Stimulated activated naive CD8-positive, alpha-beta T cell treated with anti-CD3 and anti-CD28 coated beads, Interleukin-15, amount 100 ng/mL, for 72 hours (primary cell): Measurements from ENCODE around the gene CCM2.

Experiments used
- ATAC-seq: fragments of 150-1000 bp; cut with Tn5 transposase; 2 replicates; pipeline ENCODE4 v1.10.0; 2021; ENCODE audit warnings: mild to moderate bottlenecking, moderate library complexity
- DNase-seq, 2 donors: peaks; one replicate each; pipeline ENCODE4 v3.0.0; 2021 to 2022
- H3K27ac Mint-ChIP-seq, 2 donors: one replicate each; pipeline ENCODE4 v1.8.0; 2022; ENCODE audit warnings: mild to moderate bottlenecking in 2 of 2, mixed read lengths in 2 of 2, moderate library complexity in 2 of 2
- H3K27me3 Mint-ChIP-seq: one replicate; pipeline ENCODE4 v1.8.0; 2022; ENCODE audit warnings: mixed read lengths
- H3K4me1 Mint-ChIP-seq: one replicate; pipeline ENCODE4 v1.8.0; 2022; ENCODE audit warnings: mild to moderate bottlenecking, mixed read lengths
- H3K4me3 Mint-ChIP-seq, 2 donors: one replicate each; pipeline ENCODE4 v1.8.0; 2022; ENCODE audit warnings: mild to moderate bottlenecking in 2 of 2, mixed read lengths in 2 of 2, moderate library complexity in 1 of 2
- H3K9me3 Mint-ChIP-seq, 2 donors: one replicate each; pipeline ENCODE4 v1.8.0; 2022; ENCODE audit warnings: mixed read lengths in 2 of 2

CCM2 gene

DNA sequence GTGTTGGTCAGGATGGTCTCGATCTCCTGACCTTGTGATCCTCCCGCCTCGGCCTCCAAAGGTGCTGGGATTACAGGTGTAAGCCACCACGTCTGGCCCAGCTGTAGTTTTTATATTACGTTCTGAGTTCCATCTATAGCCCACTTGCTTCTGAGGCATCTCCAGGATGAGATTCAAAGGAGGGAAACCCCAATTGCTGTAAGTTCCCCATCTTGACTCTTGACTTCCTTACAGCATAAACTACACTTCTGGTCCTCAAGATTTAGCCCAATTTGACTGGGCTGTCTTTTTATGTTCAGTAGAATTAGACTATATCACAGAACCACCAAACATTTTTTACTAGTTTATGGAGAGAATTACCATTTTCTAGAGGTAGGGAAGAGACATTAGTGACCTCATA is 44.3 kb downstream of the CCM2 start:
- Mint-ChIP-seq H3K9me3 (no peaks in the 10 kb centered on the region), H3K27me3 (no peaks in the 10 kb centered on the region), H3K27ac (peak overlapping the region in 1 of 2 donors; percentile 87), H3K4me3 (no peak overlapping the region), H3K4me1 (peaks cover 48% of the 10 kb centered on the region)
- ATAC-seq (no peak), DNase-seq (no peak)

DNA sequence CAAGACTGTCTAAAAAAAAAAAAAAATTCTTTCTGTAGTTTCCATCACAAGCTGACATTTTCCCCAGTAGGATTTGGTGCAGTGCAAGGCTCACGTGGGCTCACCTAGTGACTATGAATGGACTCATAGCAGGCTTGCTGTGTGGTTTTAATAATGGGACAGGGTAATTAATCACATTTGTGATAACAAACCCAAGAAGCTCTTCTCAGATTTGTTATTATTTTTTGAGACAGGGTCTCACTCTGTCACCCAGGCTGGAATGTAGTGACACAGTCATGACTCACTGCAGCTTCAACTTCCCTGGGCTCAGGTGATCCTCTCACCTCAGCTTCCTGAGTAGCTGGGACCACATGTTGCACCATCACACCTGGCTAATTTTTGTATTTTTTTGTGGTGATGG is 48.7 kb downstream of the CCM2 start:
- Mint-ChIP-seq H3K4me1 (peaks cover 45% of the 10 kb centered on the region), H3K4me3 (no peak overlapping the region), H3K9me3 (no peaks in the 10 kb centered on the region), H3K27me3 (no peaks in the 10 kb centered on the region), H3K27ac (no peak overlapping the region)
- ATAC-seq: peak; percentile 37
- no peak for DNase-seq

DNA sequence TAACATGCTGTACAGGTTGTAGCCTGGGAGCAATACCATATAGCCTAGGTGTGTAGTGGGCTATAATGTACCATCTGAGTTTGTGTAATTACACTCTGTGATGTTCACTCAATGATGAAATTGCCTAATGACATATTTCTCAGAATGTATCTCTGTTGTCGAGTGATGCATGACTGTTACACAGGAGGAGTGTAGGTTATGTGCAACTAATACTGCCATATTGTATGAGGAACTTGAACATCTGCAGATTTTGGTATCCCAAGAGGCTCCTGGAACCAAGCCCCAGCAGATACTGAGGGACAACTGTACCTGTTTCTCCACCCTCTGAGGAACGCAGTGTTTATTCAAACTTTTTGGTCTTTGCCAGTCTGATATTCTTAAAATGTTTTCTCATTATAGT is 50.2 kb downstream of the CCM2 start:
- H3K9me3 Mint-ChIP-seq: no peaks in the 10 kb centered on the region
- H3K27ac Mint-ChIP-seq: no peak overlapping the region
- DNase-seq (no peak), ATAC-seq (no peak)
- no peak overlapping the region for H3K4me3 Mint-ChIP-seq
- H3K27me3 Mint-ChIP-seq: no peaks in the 10 kb centered on the region
- H3K4me1 Mint-ChIP-seq: peaks cover 53% of the 10 kb centered on the region

DNA sequence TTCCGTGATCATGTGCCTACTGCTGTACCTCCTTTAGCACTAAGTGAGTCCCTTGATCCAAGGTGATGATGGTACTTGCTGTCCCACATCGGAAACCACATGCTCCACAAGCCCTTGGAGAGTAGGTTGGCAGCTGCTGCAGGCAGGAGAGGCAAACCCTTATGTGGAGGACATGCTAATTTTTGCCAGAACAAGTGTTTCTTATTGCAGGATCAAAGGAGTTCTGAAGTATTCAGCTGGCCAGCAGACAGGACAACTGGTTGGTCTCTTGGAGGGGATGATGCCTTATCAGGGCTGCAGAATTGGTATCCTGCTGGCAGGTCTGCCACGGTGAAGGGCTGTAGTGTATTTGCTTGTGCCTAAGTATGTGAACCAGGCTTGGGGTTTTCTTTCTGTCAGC is 52.0 kb downstream of the CCM2 start:
- no peaks in the 10 kb centered on the region for H3K9me3 Mint-ChIP-seq
- DNase-seq (no peak), ATAC-seq (no peak)
- H3K27me3 Mint-ChIP-seq: no peaks in the 10 kb centered on the region
- peaks cover 61% of the 10 kb centered on the region for H3K4me1 Mint-ChIP-seq
- no peak overlapping the region for H3K27ac Mint-ChIP-seq
- H3K4me3 Mint-ChIP-seq: no peak overlapping the region

DNA sequence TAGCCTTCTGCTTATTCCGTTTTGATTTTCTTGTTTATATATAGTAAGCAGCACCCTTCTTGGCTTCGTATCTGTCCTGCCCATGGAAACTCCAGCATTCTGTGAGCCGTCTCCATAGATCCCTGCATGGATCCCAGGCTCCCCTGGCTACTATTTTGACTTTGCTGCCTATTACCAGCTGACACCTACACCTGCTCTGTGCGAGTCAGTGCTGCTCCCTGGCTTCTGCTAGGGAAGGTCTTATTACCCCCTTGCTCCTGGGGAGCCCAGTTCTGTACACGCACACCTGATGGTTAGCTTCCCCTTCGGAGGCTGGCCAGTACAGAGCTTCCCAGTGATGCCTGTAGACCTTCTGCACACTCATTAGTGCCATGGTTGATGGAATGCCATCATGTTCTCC is 53.4 kb downstream of the CCM2 start:
- DNase-seq (no peak), ATAC-seq (no peak)
- peaks cover 0 to 4% of the 10 kb centered on the region in 2 donors for H3K9me3 Mint-ChIP-seq
- H3K4me3 Mint-ChIP-seq: no peak overlapping the region
- peaks cover 69% of the 10 kb centered on the region for H3K4me1 Mint-ChIP-seq
- H3K27me3 Mint-ChIP-seq: no peaks in the 10 kb centered on the region
- peak overlapping the region in 1 of 2 donors; percentile 55 for H3K27ac Mint-ChIP-seq

DNA sequence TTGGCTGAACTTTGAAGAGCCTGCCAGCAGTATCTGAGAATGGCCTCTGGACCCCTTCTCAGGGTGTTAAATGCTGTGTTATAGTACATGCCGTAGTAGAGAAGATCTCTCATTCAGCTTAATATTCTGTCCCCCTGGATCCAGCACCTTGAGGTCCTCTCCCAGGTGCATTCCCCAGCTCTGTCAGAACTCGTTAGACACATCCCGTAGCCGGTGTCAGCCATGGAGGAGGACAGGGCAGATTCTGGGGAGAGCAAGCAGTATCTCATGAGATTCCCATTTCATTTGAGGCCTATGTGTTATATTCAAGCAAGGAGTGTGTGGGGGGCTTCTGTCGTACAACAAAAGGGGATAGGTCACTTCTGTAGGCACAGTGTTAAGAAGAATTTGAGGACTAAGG is 53.9 kb downstream of the CCM2 start:
- Mint-ChIP-seq H3K9me3 (peaks cover 0 to 4% of the 10 kb centered on the region in 2 donors), H3K4me3 (no peak overlapping the region), H3K27me3 (no peaks in the 10 kb centered on the region), H3K27ac (no peak overlapping the region), H3K4me1 (peaks cover 73% of the 10 kb centered on the region)
- no peak for DNase-seq
- no peak for ATAC-seq

DNA sequence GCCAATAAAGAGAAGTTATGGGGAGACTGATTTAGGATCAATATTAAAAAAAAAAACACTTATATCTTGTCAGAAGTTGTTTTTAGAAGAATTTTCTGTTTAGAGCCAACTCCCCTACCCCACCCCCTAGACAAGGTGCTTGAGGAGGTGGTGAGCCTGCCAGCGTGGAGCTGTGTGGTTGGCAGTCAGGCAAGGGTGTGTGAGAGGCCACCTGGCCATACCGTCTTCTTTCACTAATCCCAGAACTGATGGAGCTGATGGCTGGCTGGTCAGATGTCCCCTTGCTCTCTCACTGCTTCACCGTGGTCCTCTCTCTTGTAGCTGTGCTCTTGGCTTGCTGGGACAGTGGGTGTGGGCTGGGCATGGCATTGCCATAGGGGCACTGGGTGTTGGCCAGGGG is 54.4 kb downstream of the CCM2 start:
- Mint-ChIP-seq H3K27me3 (no peaks in the 10 kb centered on the region), H3K4me3 (no peak overlapping the region), H3K9me3 (peaks cover 0 to 4% of the 10 kb centered on the region in 2 donors), H3K4me1 (peaks cover 73% of the 10 kb centered on the region), H3K27ac (peak overlapping the region in 1 of 2 donors; percentile 80)
- ATAC-seq (no peak), DNase-seq (no peak)

DNA sequence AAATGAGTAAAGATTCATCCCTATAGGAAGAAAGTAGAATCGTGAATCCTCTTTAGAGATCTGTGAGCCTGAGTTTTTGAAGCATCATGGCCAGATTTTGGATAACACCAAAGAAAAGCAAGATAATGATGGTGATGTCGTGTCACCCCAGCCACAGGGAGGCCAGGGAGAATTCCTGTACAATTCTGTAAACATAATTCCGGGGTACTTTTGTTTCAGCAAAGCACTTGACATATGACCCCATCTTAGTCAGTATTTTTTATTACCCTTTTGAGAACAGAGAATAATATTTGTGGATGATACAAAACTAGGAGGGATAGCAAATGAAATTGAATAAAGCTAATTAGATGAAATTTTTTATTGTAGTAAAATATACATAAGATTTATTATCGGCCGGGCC is 55.0 kb downstream of the CCM2 start:
- no peak overlapping the region for H3K4me3 Mint-ChIP-seq

DNA sequence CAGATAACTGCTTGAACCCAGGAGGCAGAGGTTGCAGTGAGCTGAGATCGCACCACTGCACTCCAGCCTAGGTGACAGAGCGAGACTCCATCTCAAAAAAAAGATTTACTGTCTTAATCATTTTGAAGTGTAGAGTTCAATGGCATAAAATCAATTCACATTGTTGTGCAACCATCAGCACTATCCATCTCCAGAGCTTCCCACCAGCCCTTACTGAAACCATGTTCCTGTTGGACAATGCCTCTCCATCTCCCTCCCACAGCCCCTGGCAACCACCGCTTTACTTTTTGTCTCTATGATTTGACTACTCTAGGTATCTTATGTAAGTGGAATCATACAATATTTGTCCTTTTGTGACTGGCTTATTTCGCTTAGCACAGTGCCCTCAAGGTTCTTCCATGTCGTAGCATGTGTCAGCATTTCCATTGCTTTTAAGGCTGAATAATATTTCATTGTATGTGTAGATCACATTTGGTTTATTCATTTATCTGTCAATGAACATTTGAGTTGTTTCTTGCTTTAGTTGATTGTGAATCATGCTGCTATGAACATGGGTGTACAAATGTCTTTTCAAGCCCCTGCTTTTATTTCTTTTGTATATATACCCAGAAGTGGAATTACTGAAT is 55.7 kb downstream of the CCM2 start:
- DNase-seq (no peak), ATAC-seq (no peak)
- Mint-ChIP-seq H3K9me3 (peaks cover 0 to 4% of the 10 kb centered on the region in 2 donors), H3K27ac (no peak overlapping the region), H3K27me3 (no peaks in the 10 kb centered on the region), H3K4me1 (peaks cover 78% of the 10 kb centered on the region), H3K4me3 (no peak overlapping the region)

More for the DNA sequence above, 55.0 kb downstream of the CCM2 start:
- DNase-seq: no peak
- Mint-ChIP-seq H3K27ac (peak overlapping the region in 1 of 2 donors; percentile 84), H3K4me1 (peaks cover 77% of the 10 kb centered on the region), H3K9me3 (peaks cover 0 to 4% of the 10 kb centered on the region in 2 donors), H3K27me3 (no peaks in the 10 kb centered on the region)
- ATAC-seq: no peak

DNA sequence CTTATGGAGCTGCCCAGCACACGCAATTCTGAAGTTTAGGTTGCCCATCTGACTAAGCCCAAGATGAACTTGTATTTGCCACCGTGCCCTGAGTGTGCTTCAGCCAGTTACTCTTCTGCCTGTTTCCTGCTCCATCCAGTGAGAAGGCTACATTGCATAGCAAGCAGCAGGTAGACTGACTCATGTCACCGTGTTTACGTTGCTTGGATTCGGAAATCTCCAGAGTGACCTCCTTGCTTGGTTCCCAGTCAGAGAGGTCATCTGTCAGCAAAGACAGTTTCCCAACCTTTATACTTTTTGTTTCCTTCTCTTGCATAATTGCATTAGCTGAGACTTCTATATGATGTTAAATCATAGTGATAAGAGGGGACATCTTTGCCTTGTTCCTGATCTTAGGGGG is 57.9 kb downstream of the CCM2 start:
- H3K4me3 Mint-ChIP-seq: no peak overlapping the region
- H3K27me3 Mint-ChIP-seq: no peaks in the 10 kb centered on the region
- H3K27ac Mint-ChIP-seq: peak overlapping the region in 1 of 2 donors; percentile 87
- DNase-seq (no peak), ATAC-seq (no peak)
- peaks cover 77% of the 10 kb centered on the region for H3K4me1 Mint-ChIP-seq
- peaks cover 0 to 4% of the 10 kb centered on the region in 2 donors for H3K9me3 Mint-ChIP-seq

DNA sequence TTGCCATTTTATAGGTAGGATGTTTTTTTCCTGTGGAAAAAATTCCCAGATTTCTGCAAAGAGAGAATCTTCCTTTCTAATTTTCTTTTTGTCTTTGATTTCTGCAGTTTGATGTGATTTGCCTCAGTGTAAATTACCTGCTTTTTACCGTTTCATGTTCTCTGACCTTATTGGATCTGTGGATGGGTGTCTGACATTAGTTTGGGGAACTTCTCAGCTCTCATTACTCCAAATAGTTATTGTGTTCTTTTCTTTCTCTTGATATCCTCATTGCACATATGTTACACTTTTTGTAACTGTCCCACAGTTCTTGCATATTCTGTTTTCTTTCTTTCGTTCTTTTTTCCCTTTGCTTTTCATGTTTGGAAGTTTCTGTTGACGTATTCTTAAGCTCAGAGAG is 60.3 kb downstream of the CCM2 start:
- H3K27ac Mint-ChIP-seq: no peak overlapping the region
- peaks cover 69% of the 10 kb centered on the region for H3K4me1 Mint-ChIP-seq
- peaks cover 0 to 4% of the 10 kb centered on the region in 2 donors for H3K9me3 Mint-ChIP-seq
- no peak overlapping the region for H3K4me3 Mint-ChIP-seq
- H3K27me3 Mint-ChIP-seq: no peaks in the 10 kb centered on the region
- ATAC-seq (no peak), DNase-seq (no peak)

DNA sequence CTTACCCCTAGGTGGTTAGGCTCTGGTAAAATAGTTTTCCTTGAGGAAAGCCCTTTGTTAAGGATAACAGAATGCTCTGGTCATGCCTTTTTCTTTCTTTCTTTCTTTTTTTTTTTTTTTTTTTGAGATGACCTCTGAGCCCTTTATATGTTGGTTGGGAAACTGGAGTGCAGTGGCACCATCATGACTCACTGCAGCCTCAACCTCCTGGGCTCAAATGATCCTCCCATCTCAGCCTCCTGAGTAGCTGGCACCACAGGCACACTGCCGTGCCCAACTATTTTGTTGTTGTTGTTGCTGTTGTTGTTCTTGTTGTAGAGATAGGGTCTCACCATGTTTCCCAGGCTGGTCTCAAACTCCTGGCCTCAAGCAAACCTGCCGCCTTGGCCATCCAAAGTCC is 61.4 kb downstream of the CCM2 start:
- Mint-ChIP-seq H3K9me3 (peaks cover 0 to 4% of the 10 kb centered on the region in 2 donors), H3K27me3 (no peaks in the 10 kb centered on the region), H3K27ac (no peak overlapping the region), H3K4me1 (peaks cover 62% of the 10 kb centered on the region), H3K4me3 (no peak overlapping the region)
- no peak for DNase-seq
- ATAC-seq: no peak

DNA sequence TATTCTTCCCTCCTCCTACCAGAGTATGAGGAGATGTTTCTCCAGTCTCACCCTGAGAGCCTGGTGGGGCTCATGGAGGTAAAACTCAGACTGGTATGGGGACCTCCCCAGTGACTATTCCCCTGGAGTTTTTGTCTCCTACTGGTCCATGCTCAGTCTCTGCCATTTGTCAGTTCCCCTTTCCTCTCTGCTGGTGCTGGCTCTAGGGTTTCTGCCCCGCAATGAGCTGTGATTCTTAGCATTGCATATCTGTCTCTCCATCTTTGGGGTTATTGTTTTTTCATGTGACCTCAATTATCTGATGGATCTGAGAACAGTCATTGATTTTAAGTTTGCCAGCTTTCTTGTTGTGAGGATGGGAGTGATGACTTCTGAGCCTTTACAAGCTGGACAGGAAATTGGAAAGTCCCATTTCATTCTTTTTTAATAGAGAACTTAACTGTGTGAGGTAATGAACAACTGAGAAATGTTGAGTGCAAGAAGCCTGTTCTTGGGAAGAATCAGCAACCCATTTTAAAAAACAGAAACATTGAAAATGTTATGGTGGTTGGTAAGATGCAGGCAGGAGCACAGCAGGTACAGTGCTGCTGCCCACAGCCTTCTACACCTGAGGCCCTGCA is 61.9 kb downstream of the CCM2 start:
- Mint-ChIP-seq H3K4me1 (peaks cover 62% of the 10 kb centered on the region), H3K27ac (peak overlapping the region in 1 of 2 donors; percentile 55), H3K9me3 (peaks cover 0 to 4% of the 10 kb centered on the region in 2 donors), H3K27me3 (no peaks in the 10 kb centered on the region), H3K4me3 (no peak overlapping the region)
- no peak for ATAC-seq
- no peak for DNase-seq

DNA sequence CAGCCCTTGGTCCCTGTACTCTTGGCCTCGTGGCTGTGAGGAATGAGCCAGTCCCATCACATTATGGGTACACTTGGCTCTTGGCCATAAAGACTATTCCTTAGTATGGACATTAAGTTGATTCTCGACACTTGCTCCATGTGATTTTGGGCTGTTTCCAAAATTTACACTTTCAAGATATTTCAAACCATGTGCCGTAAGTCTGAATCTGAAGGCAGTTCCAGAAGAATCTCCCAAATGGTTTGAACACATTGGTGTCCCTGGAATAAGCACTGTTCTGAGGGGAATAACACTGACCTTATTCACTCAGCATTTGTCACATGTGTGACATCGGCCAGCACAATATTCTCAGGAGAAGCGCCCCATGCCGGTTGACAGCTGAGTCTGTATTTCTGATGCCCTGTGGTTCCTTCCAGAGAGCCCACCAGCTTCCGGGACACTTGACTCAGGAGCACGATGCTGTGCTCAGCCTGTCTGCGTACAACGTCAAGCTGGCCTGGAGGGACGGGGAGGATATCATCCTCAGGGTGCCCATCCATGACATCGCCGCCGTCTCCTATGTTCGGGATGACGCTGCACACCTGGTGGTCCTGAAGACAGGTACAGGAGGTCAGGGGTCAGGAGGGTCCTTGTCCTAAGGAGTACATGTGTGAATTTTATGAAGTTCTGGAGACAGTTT is 64.2 kb downstream of the CCM2 start:
- H3K4me3 Mint-ChIP-seq: no peak overlapping the region
- DNase-seq: no peak

DNA sequence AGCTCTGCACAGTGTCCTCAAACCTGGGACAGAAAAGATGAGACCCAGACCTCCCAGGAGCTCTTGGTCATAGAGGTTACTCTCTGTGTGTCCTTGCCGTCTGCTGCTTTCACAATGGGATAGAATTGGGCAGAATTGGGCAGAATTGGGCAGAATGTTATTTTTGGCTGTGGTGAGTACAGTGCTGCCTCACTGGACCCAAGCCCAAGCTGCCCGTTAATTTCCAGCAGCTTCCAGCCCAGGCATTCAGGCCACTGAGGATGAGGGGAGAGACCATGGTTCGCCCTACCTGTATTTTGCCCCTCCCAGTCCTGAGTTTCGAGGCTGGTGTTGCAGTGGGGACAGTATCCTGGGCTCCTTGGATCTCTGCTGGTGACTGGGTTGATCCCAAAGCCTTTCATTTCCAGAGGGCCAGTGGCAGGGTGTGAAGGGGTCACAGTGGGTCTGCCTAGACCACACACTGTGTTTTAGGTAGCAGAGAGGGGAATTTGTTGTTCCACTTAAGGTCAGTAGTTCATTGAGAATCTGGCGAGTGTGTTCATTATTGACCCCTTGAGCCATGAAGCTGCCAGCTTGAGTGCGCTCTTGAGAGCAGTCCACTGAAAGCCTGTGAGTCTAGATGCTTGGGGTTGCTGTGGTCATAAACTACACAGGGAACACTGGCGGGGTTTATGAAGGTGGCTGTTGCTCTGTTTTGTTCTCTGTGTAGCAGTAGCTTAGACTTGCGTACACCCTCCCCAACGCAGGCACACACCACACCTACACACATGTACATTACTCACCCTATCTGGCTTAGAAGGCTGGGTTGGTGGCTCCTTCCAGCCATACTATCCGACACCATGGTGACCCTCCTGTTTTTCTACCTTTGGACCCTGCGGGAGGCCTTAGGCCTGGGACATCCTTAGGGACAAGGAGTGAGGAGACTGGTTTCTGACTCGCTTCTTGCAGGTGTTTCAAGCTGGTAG is 65.3 kb downstream of the CCM2 start:
- H3K4me1 Mint-ChIP-seq: peaks cover 50% of the 10 kb centered on the region
- DNase-seq (no peak), ATAC-seq (no peak)
- no peaks in the 10 kb centered on the region for H3K9me3 Mint-ChIP-seq
- no peak overlapping the region for H3K4me3 Mint-ChIP-seq
- no peak overlapping the region for H3K27ac Mint-ChIP-seq
- no peaks in the 10 kb centered on the region for H3K27me3 Mint-ChIP-seq

More for the DNA sequence above, 64.2 kb downstream of the CCM2 start:
- no peaks in the 10 kb centered on the region for H3K27me3 Mint-ChIP-seq
- H3K4me1 Mint-ChIP-seq: peaks cover 57% of the 10 kb centered on the region
- H3K27ac Mint-ChIP-seq: peak overlapping the region in 1 of 2 donors; percentile 86
- no peaks in the 10 kb centered on the region for H3K9me3 Mint-ChIP-seq
- ATAC-seq: no peak
